GM13977 (cell line): ENCODE data around the gene ITIH5.

Source experiments
- DNase-seq: peaks from one replicate; pipeline ENCODE4 v3.0.0; 2012; ENCODE audit warnings: low spot score
- in situ Hi-C: fragments of 300-500 bp; cut with MboI; formaldehyde crosslinking; loops from one replicate; pipeline ENCODE4 v1.12.0; 2022; ENCODE audit warnings: low sequenced_read_pairs, low pct_unique_long_range_greater_than_20kb, mixed read lengths, inconsistent platforms; ENCODE audit not compliant: unreplicated experiment
- TF ChIP-seq, protein P1 (sequence below): IDR thresholded peaks from 2 replicates; pipeline ENCODE4 v1.5.1; 2012; ENCODE audit warnings: mild to moderate bottlenecking, control low read depth; ENCODE audit not compliant: insufficient read depth; ENCODE audit errors: extremely low read depth, missing control alignments

The ITIH5 gene

DNA sequence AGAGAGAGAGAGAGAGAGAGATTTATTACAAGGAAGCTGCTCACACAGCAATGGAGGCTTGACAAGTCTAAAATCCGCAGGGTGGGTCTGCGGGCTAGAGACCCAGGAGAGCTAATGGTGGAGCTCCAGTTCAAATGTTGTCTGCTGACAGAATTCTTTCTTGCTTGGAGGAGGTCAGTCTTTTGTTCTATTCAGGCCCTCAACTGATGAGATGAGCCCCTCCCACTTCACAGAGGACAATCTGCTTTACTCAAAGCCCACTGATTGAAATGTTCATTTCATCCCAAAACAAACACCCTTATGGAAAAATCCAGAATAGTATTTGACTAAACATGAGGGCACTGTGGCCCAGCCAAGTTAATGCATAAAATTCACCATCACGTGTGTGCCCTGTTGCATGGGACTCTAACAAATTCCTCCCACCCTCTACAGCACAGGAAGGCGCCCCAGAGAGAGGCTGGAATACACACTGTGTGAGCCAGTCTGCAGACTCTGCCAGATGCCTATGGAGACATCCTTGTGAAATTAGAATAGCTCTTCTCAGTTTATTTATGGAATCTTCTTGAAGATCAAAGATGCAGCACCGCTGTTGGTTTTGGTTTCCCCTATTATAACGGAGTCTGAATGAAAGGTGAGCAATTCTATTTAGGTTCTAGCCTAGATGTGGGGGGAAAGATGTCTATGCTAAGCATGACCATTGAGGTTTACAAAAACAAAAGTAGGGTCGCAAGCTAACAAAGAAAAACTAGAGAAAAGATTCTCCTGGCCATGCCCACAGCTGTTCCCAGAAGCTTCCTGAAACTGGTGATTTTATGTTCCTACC is 132.9 kb downstream of the ITIH5 start:
- TF ChIP-seq, protein P1, sequence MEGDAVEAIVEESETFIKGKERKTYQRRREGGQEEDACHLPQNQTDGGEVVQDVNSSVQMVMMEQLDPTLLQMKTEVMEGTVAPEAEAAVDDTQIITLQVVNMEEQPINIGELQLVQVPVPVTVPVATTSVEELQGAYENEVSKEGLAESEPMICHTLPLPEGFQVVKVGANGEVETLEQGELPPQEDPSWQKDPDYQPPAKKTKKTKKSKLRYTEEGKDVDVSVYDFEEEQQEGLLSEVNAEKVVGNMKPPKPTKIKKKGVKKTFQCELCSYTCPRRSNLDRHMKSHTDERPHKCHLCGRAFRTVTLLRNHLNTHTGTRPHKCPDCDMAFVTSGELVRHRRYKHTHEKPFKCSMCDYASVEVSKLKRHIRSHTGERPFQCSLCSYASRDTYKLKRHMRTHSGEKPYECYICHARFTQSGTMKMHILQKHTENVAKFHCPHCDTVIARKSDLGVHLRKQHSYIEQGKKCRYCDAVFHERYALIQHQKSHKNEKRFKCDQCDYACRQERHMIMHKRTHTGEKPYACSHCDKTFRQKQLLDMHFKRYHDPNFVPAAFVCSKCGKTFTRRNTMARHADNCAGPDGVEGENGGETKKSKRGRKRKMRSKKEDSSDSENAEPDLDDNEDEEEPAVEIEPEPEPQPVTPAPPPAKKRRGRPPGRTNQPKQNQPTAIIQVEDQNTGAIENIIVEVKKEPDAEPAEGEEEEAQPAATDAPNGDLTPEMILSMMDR, result no peak
- in situ Hi-C loops, result no loop called here
- no peak for DNase-seq

DNA sequence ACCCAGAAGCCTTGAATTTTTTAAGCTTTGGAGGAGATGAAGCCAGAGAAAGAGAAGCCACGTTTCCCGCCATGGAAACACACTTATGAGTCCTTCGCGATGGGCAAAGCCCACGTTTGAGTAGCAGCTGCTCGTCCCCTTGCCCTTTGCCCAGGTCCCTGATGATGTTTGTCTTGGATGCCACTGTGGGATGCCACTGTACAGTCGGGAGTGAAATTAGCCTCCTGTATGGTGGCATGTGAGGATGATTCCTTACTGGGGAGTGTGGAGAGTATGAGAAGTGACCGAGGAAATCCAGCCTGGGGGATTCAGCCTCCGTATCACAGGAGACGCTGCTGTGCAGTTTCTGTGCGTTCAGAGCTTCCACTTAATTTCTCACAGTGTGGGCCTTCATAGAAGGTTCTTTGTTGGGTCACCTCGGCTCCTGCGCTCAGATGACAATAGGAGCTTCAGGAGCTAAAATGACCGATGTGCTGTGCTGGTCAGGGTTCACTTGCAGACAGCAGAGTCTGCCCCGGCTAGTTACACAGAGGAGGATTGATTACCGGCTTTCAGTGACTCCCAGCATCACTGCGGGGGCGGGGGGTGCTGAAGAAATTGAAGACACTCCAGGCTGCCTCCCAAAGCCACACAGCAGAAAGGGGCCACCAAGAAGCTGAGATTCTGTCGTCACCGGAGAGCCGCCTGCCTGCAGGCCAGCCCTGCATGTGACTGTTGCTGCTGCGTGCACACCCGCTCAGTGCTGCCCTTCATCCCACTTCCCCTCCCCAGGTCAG is 133.9 kb downstream of the ITIH5 start:
- no peak for DNase-seq
- TF ChIP-seq, protein P1, result no peak
- in situ Hi-C loops, result no loop called here

DNA sequence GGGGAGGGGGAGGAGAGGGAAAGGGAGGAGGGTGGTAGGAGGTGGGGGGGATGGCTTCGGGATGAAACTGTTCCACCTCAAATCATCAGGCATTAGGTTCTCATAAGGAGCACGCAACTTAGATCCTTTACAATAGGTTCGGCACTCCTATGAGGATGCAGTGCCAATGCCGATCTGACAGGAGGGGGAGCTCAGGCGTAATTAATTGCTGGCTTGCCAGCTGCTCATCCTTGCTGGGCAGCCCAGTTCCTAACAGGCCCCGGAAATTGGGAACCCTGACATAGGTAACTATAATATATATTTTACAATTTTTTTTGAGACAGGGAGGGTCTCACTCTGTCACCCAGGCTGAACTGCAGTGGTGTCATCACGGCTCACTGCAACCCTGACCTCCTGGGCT is 137.1 kb downstream of the ITIH5 start:
- in situ Hi-C loops, result no loop called here
- TF ChIP-seq, protein P1, result peak; percentile 19
- DNase-seq, result no peak

DNA sequence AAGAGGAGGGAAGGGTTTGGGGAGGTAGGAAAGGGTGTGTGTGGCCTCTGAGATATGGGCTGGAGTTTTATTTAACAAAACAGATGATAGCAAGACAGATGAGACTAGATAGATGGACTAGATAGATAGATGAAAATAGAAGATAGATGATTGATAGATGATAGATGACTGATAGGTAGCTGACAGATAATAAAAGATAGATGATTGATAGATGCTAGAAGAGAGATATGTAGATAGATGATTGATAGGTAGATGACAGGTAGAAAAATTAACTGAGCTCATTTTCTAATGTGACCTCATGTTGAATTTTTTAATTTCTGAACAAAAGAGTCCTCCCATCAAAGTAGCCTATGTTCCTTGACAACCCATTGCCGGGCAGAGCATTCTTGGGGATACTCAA is 139.3 kb downstream of the ITIH5 start:
- in situ Hi-C loops, result no loop called here
- DNase-seq, result no peak
- TF ChIP-seq, protein P1, result no peak

DNA sequence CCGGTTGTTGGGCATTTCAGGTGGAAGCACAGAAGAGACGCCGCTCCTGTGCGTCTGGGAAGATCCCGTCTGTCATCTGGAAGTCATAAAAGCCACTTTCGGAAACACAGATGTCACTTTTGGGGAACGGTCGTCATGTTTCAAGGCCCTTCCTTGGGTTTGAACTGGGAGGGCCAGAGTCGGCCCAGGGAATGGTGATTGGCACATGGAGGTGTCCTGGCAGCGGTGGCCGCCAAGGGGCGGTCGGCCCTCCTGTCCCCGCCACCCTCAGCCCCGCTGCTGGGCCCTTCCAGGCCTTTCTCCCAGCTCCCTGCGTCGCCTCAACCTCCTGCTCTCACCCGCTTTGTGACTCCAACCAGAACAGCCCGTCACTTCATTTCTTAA is 140.8 kb downstream of the ITIH5 start:
- DNase-seq, result no peak
- in situ Hi-C loops, result no loop called here

DNA sequence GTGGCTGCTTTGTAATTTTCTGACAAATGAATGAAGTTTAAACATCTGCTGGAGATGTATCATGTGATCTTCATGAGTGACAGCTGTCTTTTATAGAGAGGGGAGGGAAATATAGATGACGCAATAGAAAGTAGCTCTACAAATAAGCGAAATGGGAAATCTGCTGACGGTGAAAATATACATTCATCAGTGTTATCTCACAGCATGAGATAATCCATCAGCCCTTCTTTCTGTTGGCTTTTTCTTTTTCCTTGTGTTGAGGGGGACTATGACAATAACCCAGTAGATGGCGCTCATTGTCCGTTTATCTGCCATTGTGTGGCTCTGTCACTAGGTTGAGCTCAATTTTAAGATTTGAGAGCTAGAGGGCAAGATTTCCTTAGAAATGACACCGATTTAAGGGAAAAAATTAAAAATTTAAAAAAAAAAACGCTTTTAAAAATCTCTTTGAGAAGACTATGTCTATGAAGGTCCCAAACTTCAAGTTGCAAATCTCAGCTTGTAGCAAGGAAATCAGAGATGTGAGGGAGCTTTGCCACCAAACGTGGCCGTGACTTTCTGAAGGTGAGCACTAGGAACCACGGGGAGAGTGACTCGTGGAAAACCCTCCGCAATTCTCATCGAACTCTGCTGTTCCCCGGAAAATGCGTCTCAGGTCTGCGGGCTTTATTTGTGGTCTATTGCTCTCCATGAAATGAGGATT is 141.3 kb downstream of the ITIH5 start:
- DNase-seq, result peak; percentile 89
- in situ Hi-C loops, result no loop called here
- TF ChIP-seq, protein P1, result peak; percentile 85

More for the DNA sequence above, 140.8 kb downstream of the ITIH5 start:
- TF ChIP-seq, protein P1, result no peak
